WI38 (cell line): Measurements from ENCODE around the gene AHDC1.

Experiments used
- H3K4me3 ChIP-seq: 2 replicates; pipeline ENCODE4 v1.5.1; 2011; ENCODE audit warnings: low read depth, mild to moderate bottlenecking, control low read depth, low read length
- CTCF ChIP-seq: IDR thresholded peaks from 2 replicates; pipeline ENCODE4 v1.5.1; 2012; ENCODE audit warnings: low read depth, mild to moderate bottlenecking, control low read depth, low read length

AHDC1 gene

GRCh38 chr1:27522432-27523336 is 81.3 kb downstream of the AHDC1 start:
- H3K4me3 ChIP-seq, result no peak overlapping the region
- TF ChIP-seq CTCF, result 0 out of 2 replicates have a peak, but pooled peaks have one; percentile 16

- no peak for TF ChIP-seq CTCF
Measured at GRCh38 chr1:27521861-27522431, 82.0 kb downstream of the AHDC1 start.

GRCh38 chr1:27521336-27521831 is 82.6 kb downstream of the AHDC1 start:
- H3K4me3 ChIP-seq, result no peak overlapping the region
- TF ChIP-seq CTCF, result no peak

More at GRCh38 chr1:27521861-27522431, 82.0 kb downstream of the AHDC1 start:
- no peak overlapping the region for H3K4me3 ChIP-seq

- TF ChIP-seq CTCF, result no peak
- no peak overlapping the region for H3K4me3 ChIP-seq
Measured at GRCh38 chr1:27520651-27521050, 83.3 kb downstream of the AHDC1 start.

GRCh38 chr1:27519331-27520258 is 84.3 kb downstream of the AHDC1 start:
- TF ChIP-seq CTCF, result no peak
- H3K4me3 ChIP-seq, result no peak overlapping the region

- no peak for TF ChIP-seq CTCF
- H3K4me3 ChIP-seq, result no peak overlapping the region
Measured at GRCh38 chr1:27518808-27519207, 85.1 kb downstream of the AHDC1 start.
